B cell (primary cell): ENCODE measurements around the gene KDM5B. TPM values are rescaled to one million over a fixed set of nuclear protein-coding genes. Genes with fewer than 3 reads are reported as not detected.

Experiments used
- ATAC-seq: fragments of 200-7000 bp; cut with Tn5 transposase; one replicate; pipeline ENCODE4 v1.10.0; 2021; ENCODE audit warnings: low read depth, mild to moderate bottlenecking, moderate number of reproducible peaks, moderate library complexity
- CTCF ChIA-PET: fragments of 350-600 bp; sonication (Branson Sonifier 250); formaldehyde crosslinking; loops from one replicate; lab custom pipeline; 2021; ENCODE audit warnings: antibody characterized with exemption, inconsistent platforms; lab: Charles Lee
- POLR2A ChIA-PET: fragments of 350-600 bp; sonication (Branson Sonifier 250); formaldehyde crosslinking; loops from one replicate; lab custom pipeline; 2021; ENCODE audit warnings: antibody characterized with exemption; lab: Charles Lee
- DNase-seq: peaks from one replicate; pipeline ENCODE4 v3.0.0; 2013
- H2AFZ ChIP-seq: 2 replicates; pipeline ENCODE4 v1.6.1; 2012; ENCODE audit warnings: mild to moderate bottlenecking, low read depth, low read length; ENCODE audit not compliant: insufficient read depth, poor library complexity, severe bottlenecking
- H3K27ac ChIP-seq, 2 donors: 1 replicate in 1 of 2; 2 replicates in 1 of 2; pipeline ENCODE4 v1.5.1; 2012 to 2013; ENCODE audit warnings: low read length in 2 of 2, mild to moderate bottlenecking in 2 of 2, moderate library complexity in 1 of 2
- H3K27me3 ChIP-seq, 4 experiments: fragments of 200-600 bp in 1 of 4; sonication (generic) in 1 of 4; replicated peaks in 1 of 4; 1 replicate in 2 of 4; 2 replicates in 2 of 4; pipeline versions ENCODE4 v1.6.1 to v1.7.0; 2013 to 2016; ENCODE audit warnings: low read length in 3 of 4, mild to moderate bottlenecking in 2 of 4, mixed read lengths in 1 of 4, moderate library complexity in 1 of 4; ENCODE audit not compliant: insufficient read depth in 4 of 4, control insufficient read depth in 3 of 4; ENCODE audit errors: control extremely low read depth in 1 of 4
- H3K36me3 ChIP-seq, 2 experiments: replicated peaks in 1 of 2; 1 replicate in 1 of 2; 2 replicates in 1 of 2; pipeline versions ENCODE4 v1.6.1 to v1.7.1; 2013; ENCODE audit warnings: low read length in 1 of 2; ENCODE audit not compliant: insufficient read depth in 2 of 2, control insufficient read depth in 1 of 2; ENCODE audit errors: control extremely low read depth in 1 of 2, extremely low read depth in 1 of 2
- H3K4me1 ChIP-seq, 2 donors: fragments of 200-600 bp in 1 of 2; sonication (generic) in 1 of 2; 1 replicate in 1 of 2; 2 replicates in 1 of 2; pipeline versions ENCODE4 v1.5.1 to v1.6.1; 2013 to 2017; ENCODE audit warnings: low read length in 2 of 2; ENCODE audit not compliant: control insufficient read depth in 2 of 2, insufficient read depth in 2 of 2
- H3K4me2 ChIP-seq: replicated peaks from 2 replicates; pipeline ENCODE3; 2012; ENCODE audit warnings: mild to moderate bottlenecking, low read depth, low read length; ENCODE audit not compliant: poor library complexity, severe bottlenecking
- H3K4me3 ChIP-seq, 5 experiments: fragments of 200-600 bp in 1 of 5; sonication (generic) in 1 of 5; 1 replicate in 3 of 5; 2 replicates in 2 of 5; pipeline versions ENCODE4 v1.5.1 to v1.7.0; 2011 to 2016; ENCODE audit warnings: low read length in 4 of 5, mild to moderate bottlenecking in 4 of 5, low read depth in 2 of 5, control low read depth in 1 of 5, moderate library complexity in 1 of 5; ENCODE audit not compliant: insufficient read depth in 1 of 5; ENCODE audit errors: control extremely low read depth in 1 of 5, extremely low read depth in 1 of 5
- H3K79me2 ChIP-seq: fragments of 200-600 bp; sonication (generic); one replicate; pipeline ENCODE4 v1.6.0; 2016; ENCODE audit warnings: low read length; ENCODE audit not compliant: control insufficient read depth, insufficient read depth
- H3K9ac ChIP-seq: fragments of 200-600 bp; sonication (generic); 2 replicates; pipeline ENCODE4 v1.6.1; 2017; ENCODE audit warnings: mild to moderate bottlenecking, low read length, moderate library complexity
- H3K9me3 ChIP-seq, 3 donors: one replicate each; pipeline versions ENCODE4 v1.6.1 to v1.7.1; 2013; ENCODE audit warnings: low read length in 2 of 3; ENCODE audit not compliant: control insufficient read depth in 2 of 3, insufficient read depth in 1 of 3; ENCODE audit errors: control extremely low read depth in 1 of 3
- H4K20me1 ChIP-seq: 2 replicates; pipeline ENCODE4 v1.6.0; 2012; ENCODE audit warnings: mild to moderate bottlenecking, low read length; ENCODE audit not compliant: insufficient read depth, control insufficient read depth, poor library complexity, severe bottlenecking
- H3K27ac Mint-ChIP-seq: one replicate; pipeline ENCODE4 v1.8.0; 2021; ENCODE audit warnings: mixed read lengths
- H3K27me3 Mint-ChIP-seq: one replicate; pipeline ENCODE4 v1.8.0; 2021; ENCODE audit warnings: mixed read lengths
- H3K4me1 Mint-ChIP-seq: one replicate; pipeline ENCODE4 v1.8.0; 2021; ENCODE audit warnings: mixed read lengths
- H3K4me3 Mint-ChIP-seq: one replicate; pipeline ENCODE4 v1.8.0; 2021; ENCODE audit warnings: mixed read lengths
- H3K9me3 Mint-ChIP-seq: one replicate; pipeline ENCODE4 v1.8.0; 2022; ENCODE audit warnings: mixed read lengths; ENCODE audit not compliant: insufficient read depth
- CTCF ChIP-seq: fragments of 200-600 bp; IDR thresholded peaks from one replicate; pipeline ENCODE4 v1.8.0; 2022; ENCODE audit warnings: antibody characterized with exemption, mild to moderate bottlenecking
- EZH2 ChIP-seq: IDR thresholded peaks from 2 replicates; pipeline ENCODE4 v1.6.1; 2012; ENCODE audit warnings: borderline replicate concordance, low read depth, mild to moderate bottlenecking, moderate library complexity, low read length; ENCODE audit not compliant: insufficient read depth, poor library complexity, severe bottlenecking
- WGBS: methylation state at CpG from one replicate; pipeline ENCODE4 v1.1.5; 2013; ENCODE audit warnings: missing lambda C conversion rate; ENCODE audit not compliant: insufficient coverage; 5-methylcytosine and 5-hydroxymethylcytosine counted together
- intact Hi-C: fragments of 100-400 bp; cut with micrococcal nuclease; formaldehyde crosslinking; loops from one replicate; pipeline ENCODE4 v1.10.0; 2022
- polyA plus RNA-seq: library from polyadenylated mRNA; depleted of rRNA; stranded (reverse); fragments of >200 nt; gene quantifications from 2 replicates; pipeline ENCODE4 v1.2.3, GENCODE V29; 2012
- total RNA-seq, 2 donors: library from RNA; stranded (reverse); fragments of 120-200 nt in 1 of 2; gene quantifications; 1 replicate in 1 of 2; 2 replicates in 1 of 2; pipeline versions ENCODE4 v1.2.3 to v1.2.4, GENCODE V29; 2013 to 2022

Gene KDM5B
- total and polyA plus RNA-seq, 2 donors (not counting 1 experiment from before 2014, with no cell fraction given) = 11.2 to 62.7 TPM

- intact Hi-C loops = no loop called here
- Histone ChIP-seq H3K4me1 (peaks cover 34 to 35% of the 10 kb centered on the region in 2 donors), H3K4me2 (peak overlapping the region; percentile 77), H4K20me1 (peaks cover 22% of the 10 kb centered on the region), H3K79me2 (peaks cover 62% of the 10 kb centered on the region), H3K9me3 (peaks cover 0 to 4% (median 0%) of the 10 kb centered on the region in 3 donors), H2AFZ (peak overlapping the region; percentile 82), H3K36me3 (no peaks in the 10 kb centered on the region), H3K27me3 (peaks cover 0 to 15% (median 2%) of the 10 kb centered on the region in 4 experiments), H3K9ac (peak overlapping the region; percentile 79), H3K4me3 (peak overlapping the region; percentile 28 to 85 (median 65)), H3K27ac (peak overlapping the region; percentile 8 to 77)
- Mint-ChIP-seq H3K9me3 (no peaks in the 10 kb centered on the region), H3K27me3 (no peaks in the 10 kb centered on the region), H3K4me3 (peak overlapping the region; percentile 87), H3K4me1 (peaks cover 50% of the 10 kb centered on the region), H3K27ac (peak overlapping the region; percentile 67)
- DNase-seq (peak; percentile 61), ATAC-seq (peak; percentile 5)
- under 1% methylated on average over 30 of the region's 45 CpGs for WGBS
- no peak for TF ChIP-seq CTCF
- TF ChIP-seq EZH2 = no peak
- ChIA-PET CTCF (no interaction called here), POLR2A (interaction anchor here (0.6 to 0.8 kb wide), 2 partner anchors 79 to 81 kb away, joined by 3 read pairs; partner anchors contain the start of gene RABIF)
Observed at GRCh38 chr1:202807451-202807925, 733 bp downstream of the KDM5B start.

- peaks cover 68% of the 10 kb centered on the region for H3K79me2 ChIP-seq
- WGBS = 3% methylated on average over 43 of the region's 51 CpGs
- CTCF ChIA-PET = interaction anchor here (0.5 kb wide), 1 partner anchor 34 kb away, joined by 6 read pairs; no protein-coding TSS in a partner anchor
- peak overlapping the region; percentile 31 to 77 for H3K27ac ChIP-seq
- POLR2A ChIA-PET = no interaction called here
- Mint-ChIP-seq H3K27ac (peak overlapping the region; percentile 27), H3K4me1 (peaks cover 52% of the 10 kb centered on the region), H3K9me3 (no peaks in the 10 kb centered on the region), H3K27me3 (no peaks in the 10 kb centered on the region), H3K4me3 (peak overlapping the region; percentile 88)
- peak overlapping the region; percentile 58 to 85 (median 65) for H3K4me3 ChIP-seq
- H3K27me3 ChIP-seq = peaks cover 0 to 10% (median 0%) of the 10 kb centered on the region in 4 experiments
- H3K36me3 ChIP-seq = no peaks in the 10 kb centered on the region
- H3K9me3 ChIP-seq = peaks cover 0 to 4% (median 0%) of the 10 kb centered on the region in 3 donors
- DNase-seq (peak; percentile 44), ATAC-seq (no peak)
- peak overlapping the region; percentile 77 for H3K4me2 ChIP-seq
- no peak for TF ChIP-seq EZH2
- TF ChIP-seq CTCF = no peak
- H3K9ac ChIP-seq = peak overlapping the region; percentile 79
- H3K4me1 ChIP-seq = peaks cover 34 to 35% of the 10 kb centered on the region in 2 donors
- intact Hi-C loops = no loop called here
- H4K20me1 ChIP-seq = peaks cover 22% of the 10 kb centered on the region
- peak overlapping the region; percentile 82 for H2AFZ ChIP-seq
Observed at GRCh38 chr1:202806845-202807450, 1.3 kb downstream of the KDM5B start.
